ENCODE data around the gene VDR.

GRCh38 chr12:47899466-47899865 lies 5.3 kb downstream of the VDR start:
- no peak for TF ChIP-seq POLR2A (IDR thresholded peaks at IDR 0.05)
- no peak for TF ChIP-seq POLR2AphosphoS5 (IDR thresholded peaks at IDR 0.05)

Measured in transverse colon (tissue), 3 donors.